Mucosa of rectum (tissue), 2 donors: ENCODE measurements around the gene CPPED1.

ENCODE experiments used
- H3K27ac ChIP-seq, 2 donors: one replicate each; pipeline ENCODE4 v1.7.0; 2013; ENCODE audit warnings: inconsistent platforms in 2 of 2, low read depth in 2 of 2, low read length in 2 of 2
- H3K27me3 ChIP-seq, 2 donors: one replicate each; pipeline ENCODE4 v1.7.0; 2013; ENCODE audit warnings: low read length in 2 of 2; ENCODE audit not compliant: control insufficient read depth in 2 of 2, insufficient read depth in 2 of 2
- H3K36me3 ChIP-seq, 2 donors: one replicate each; pipeline ENCODE4 v1.7.0; 2013; ENCODE audit warnings: low read length in 2 of 2; ENCODE audit not compliant: control insufficient read depth in 2 of 2, insufficient read depth in 2 of 2
- H3K4me1 ChIP-seq, 2 donors: one replicate each; pipeline ENCODE4 v1.7.0; 2013; ENCODE audit warnings: low read length in 2 of 2, mild to moderate bottlenecking in 1 of 2; ENCODE audit not compliant: control insufficient read depth in 2 of 2, insufficient read depth in 2 of 2
- H3K4me3 ChIP-seq, 2 donors: one replicate each; pipeline ENCODE4 v1.7.0; 2013; ENCODE audit warnings: low read length in 2 of 2
- H3K9ac ChIP-seq, 2 donors: one replicate each; pipeline ENCODE4 v1.7.0; 2013; ENCODE audit warnings: low read length in 2 of 2, low read depth in 1 of 2, mild to moderate bottlenecking in 1 of 2
- H3K9me3 ChIP-seq, 2 donors: one replicate each; pipeline ENCODE4 v1.7.0; 2013; ENCODE audit warnings: low read length in 2 of 2; ENCODE audit not compliant: control insufficient read depth in 2 of 2
- donor health status: healthy.
- donor health status: Normal muscosa, but diverticular disease.

Gene CPPED1

GRCh38 chr16:12613992-12614661, 189.6 kb downstream of the CPPED1 start:
- no peaks in the 10 kb centered on the region for H3K27me3 ChIP-seq
- H3K4me3 ChIP-seq, result no peak overlapping the region
- H3K4me1 ChIP-seq, result no peaks in the 10 kb centered on the region
- H3K9me3 ChIP-seq, result no peaks in the 10 kb centered on the region
- no peaks in the 10 kb centered on the region for H3K36me3 ChIP-seq
- no peak overlapping the region for H3K27ac ChIP-seq
- no peak overlapping the region for H3K9ac ChIP-seq

- Histone ChIP-seq H3K27ac (no peak overlapping the region), H3K4me1 (no peaks in the 10 kb centered on the region), H3K9ac (no peak overlapping the region), H3K36me3 (no peaks in the 10 kb centered on the region), H3K9me3 (no peaks in the 10 kb centered on the region), H3K4me3 (no peak overlapping the region), H3K27me3 (no peaks in the 10 kb centered on the region)
Measured at GRCh38 chr16:12613131-12613991, 190.3 kb downstream of the CPPED1 start.

DNA sequence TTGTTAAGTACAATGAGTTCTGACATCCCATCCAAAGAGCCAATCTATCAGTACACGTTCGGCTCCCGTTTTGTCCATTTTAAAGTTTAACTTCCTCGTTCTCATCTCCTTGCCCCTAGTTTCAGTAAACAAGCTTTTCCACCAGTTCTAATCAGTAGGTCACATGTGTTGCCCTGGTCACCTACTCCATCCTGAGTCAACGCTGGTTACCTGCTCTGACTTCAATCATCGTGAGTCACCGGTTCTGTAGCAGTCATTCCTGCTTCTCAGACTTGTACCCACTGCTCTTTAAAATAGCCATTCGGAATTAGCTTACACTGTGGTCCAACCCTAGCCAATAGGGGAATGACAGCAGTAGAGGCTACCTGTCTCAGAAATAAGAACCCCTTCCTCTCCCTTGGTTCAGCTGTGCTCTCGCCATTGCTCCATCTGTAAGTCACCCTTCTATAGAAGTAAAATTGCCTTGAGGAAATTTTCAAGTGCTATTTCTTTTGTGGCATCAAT, 191.0 kb downstream of the CPPED1 start:
- H3K36me3 ChIP-seq, result no peaks in the 10 kb centered on the region
- no peaks in the 10 kb centered on the region for H3K27me3 ChIP-seq
- no peaks in the 10 kb centered on the region for H3K9me3 ChIP-seq
- no peak overlapping the region for H3K4me3 ChIP-seq
- no peaks in the 10 kb centered on the region for H3K4me1 ChIP-seq
- no peak overlapping the region for H3K27ac ChIP-seq
- H3K9ac ChIP-seq, result no peak overlapping the region

- H3K9me3 ChIP-seq, result no peaks in the 10 kb centered on the region
- H3K9ac ChIP-seq, result no peak overlapping the region
- H3K27ac ChIP-seq, result no peak overlapping the region
- no peaks in the 10 kb centered on the region for H3K27me3 ChIP-seq
- no peaks in the 10 kb centered on the region for H3K4me1 ChIP-seq
- no peaks in the 10 kb centered on the region for H3K36me3 ChIP-seq
- H3K4me3 ChIP-seq, result no peak overlapping the region
Measured at GRCh38 chr16:12611916-12612597, 191.6 kb downstream of the CPPED1 start.

DNA sequence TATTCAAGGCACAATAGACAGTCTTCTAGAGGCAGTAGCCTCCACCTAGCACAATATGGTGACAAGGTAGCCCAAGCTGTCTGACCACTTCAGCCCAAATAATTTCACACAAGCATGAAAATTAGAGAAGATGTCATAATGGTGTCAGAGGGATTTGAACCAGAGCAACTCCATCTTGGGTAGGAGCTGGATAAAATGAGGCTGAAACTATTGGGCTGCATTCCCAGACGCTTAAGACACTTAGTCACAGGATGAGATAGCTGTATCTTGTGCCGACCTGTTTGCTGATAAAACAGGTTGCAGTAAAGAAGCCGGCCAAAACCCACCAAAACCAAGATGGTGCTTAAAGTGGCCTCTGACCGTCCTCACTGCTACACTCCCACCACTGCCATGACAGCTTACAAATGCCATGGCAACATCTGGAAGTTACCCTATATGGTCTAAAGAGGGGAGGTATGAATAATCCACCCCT, 192.6 kb downstream of the CPPED1 start:
- Histone ChIP-seq H3K27ac (no peak overlapping the region), H3K27me3 (no peaks in the 10 kb centered on the region), H3K36me3 (no peaks in the 10 kb centered on the region), H3K4me1 (no peaks in the 10 kb centered on the region), H3K4me3 (no peak overlapping the region), H3K9me3 (no peaks in the 10 kb centered on the region), H3K9ac (no peak overlapping the region)

DNA sequence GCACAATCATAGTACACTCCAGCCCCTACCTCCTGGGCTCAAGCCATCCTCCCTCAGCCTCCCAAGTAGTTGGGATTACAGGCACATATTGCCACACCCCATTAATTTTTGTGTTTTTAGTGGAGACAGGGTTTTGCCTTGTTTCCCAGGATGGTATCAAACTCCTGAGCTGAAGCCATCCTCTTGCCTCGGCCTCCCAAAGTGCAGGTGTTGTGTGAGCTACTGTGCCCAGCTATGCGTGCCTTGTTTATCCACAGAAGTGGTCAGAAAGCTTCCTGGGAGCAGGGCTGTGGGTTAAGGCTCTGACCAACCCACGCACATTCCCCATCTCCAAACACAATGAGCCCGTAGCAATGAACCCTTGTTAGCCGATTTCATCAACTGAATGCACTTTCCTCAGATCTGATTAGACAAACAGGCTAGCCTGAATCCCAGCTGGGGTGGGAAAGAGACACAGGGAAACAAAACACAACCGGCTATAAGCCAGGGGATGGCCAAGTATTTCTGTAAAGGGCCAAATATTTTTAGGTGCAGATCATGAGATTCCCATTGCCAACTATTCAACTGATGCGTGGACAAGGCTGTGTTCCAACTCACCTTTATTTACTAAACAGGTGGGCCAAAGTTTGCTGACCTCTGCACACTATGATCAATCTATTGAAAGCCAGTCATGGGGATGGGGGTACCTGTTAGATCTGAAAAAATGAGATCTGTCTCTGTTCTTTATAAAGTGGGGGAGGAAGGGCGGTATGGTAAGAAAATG, 193.6 kb downstream of the CPPED1 start:
- Histone ChIP-seq H3K4me3 (no peak overlapping the region), H3K27ac (no peak overlapping the region), H3K27me3 (no peaks in the 10 kb centered on the region)

More for the DNA sequence above, 193.6 kb downstream of the CPPED1 start:
- Histone ChIP-seq H3K4me1 (no peaks in the 10 kb centered on the region), H3K9ac (no peak overlapping the region), H3K36me3 (no peaks in the 10 kb centered on the region), H3K9me3 (no peaks in the 10 kb centered on the region)
